Neural progenitor cell (in vitro differentiated cells): Measurements from ENCODE around the gene ICA1L.

Experiments used
- CTCF ChIP-seq: fragments of 200-600 bp; sonication (generic); IDR thresholded peaks from 2 replicates; pipeline ENCODE4 v1.5.1; 2017; ENCODE audit warnings: antibody characterized with exemption, mild to moderate bottlenecking
- EZH2phosphoT487 ChIP-seq: fragments of 200-600 bp; sonication (generic); IDR thresholded peaks from 2 replicates; pipeline ENCODE4 v1.6.1; 2017; ENCODE audit warnings: antibody characterized with exemption

- TF ChIP-seq EZH2phosphoT487 (no peak), CTCF (no peak)
Observed at GRCh38 chr2:202818321-202818720, 53.2 kb downstream of the ICA1L start.
